ENCODE measurements around the gene RPS17.

- TF ChIP-seq POLR2A (IDR thresholded peaks at IDR 0.05; ENCODE audit: extremely low read depth, insufficient read length) (no peak), CTCF (IDR thresholded peaks at IDR 0.05; ENCODE audit: low read depth, low read length) (no peak), MAX (IDR thresholded peaks at IDR 0.05; ENCODE audit: low read depth, low read length) (no peak), MYC (IDR thresholded peaks at IDR 0.05; ENCODE audit: low read depth, low read length) (no peak)
Observed at GRCh38 chr15:82548700-82549099, 8.4 kb upstream of the RPS17 start.

Measured in NB4 (cell line).